ENCODE results near the gene BPIFA2.

- TF ChIP-seq, protein P1, sequence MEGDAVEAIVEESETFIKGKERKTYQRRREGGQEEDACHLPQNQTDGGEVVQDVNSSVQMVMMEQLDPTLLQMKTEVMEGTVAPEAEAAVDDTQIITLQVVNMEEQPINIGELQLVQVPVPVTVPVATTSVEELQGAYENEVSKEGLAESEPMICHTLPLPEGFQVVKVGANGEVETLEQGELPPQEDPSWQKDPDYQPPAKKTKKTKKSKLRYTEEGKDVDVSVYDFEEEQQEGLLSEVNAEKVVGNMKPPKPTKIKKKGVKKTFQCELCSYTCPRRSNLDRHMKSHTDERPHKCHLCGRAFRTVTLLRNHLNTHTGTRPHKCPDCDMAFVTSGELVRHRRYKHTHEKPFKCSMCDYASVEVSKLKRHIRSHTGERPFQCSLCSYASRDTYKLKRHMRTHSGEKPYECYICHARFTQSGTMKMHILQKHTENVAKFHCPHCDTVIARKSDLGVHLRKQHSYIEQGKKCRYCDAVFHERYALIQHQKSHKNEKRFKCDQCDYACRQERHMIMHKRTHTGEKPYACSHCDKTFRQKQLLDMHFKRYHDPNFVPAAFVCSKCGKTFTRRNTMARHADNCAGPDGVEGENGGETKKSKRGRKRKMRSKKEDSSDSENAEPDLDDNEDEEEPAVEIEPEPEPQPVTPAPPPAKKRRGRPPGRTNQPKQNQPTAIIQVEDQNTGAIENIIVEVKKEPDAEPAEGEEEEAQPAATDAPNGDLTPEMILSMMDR (IDR thresholded peaks at IDR 0.05), result no peak
- no peak for TF ChIP-seq POLR2A (IDR thresholded peaks at IDR 0.05; ENCODE audit: low read depth)
These were observed 22.4 kb upstream of the BPIFA2 start for GRCh38 chr20:33145521-33145920.
